Measurements from ENCODE around the gene RHEBL1.

- TF ChIP-seq POLR2A (IDR thresholded peaks at IDR 0.05) (no peak), CTCF (IDR thresholded peaks at IDR 0.05) (no peak)
These were observed 15.7 kb downstream of the RHEBL1 start for GRCh38 chr12:49054096-49054495.

Data from body of pancreas (tissue), 4 donors.